HEK293 (cell line): ENCODE results near the gene THY1.

Source experiments
- CTCF ChIA-PET: fragments of 350-600 bp; formaldehyde crosslinking; extraction: SDS; loops from one replicate; lab custom pipeline; 2021; ENCODE audit warnings: antibody characterized with exemption; lab: Yijun Ruan, JAX
- POLR2A ChIA-PET: fragments of 300-600 bp; formaldehyde crosslinking; extraction: SDS; loops from one replicate; lab custom pipeline; 2020; ENCODE audit warnings: antibody characterized with exemption, inconsistent platforms; lab: Yijun Ruan, JAX
- H3K27ac ChIP-seq: fragments of 200-500 bp; sonication (Bioruptor generic); 2 replicates; pipeline ENCODE4 v1.5.1; 2014; ENCODE audit warnings: low read depth, low read length, control low read depth, inconsistent platforms; ENCODE audit errors: extremely low read depth
- H3K36me3 ChIP-seq, 2 experiments: fragments of 200-500 bp in 1 of 2; sonication (Bioruptor generic) in 1 of 2; 1 replicate in 1 of 2; 2 replicates in 1 of 2; pipeline ENCODE4 v1.5.1; 2014 to 2017; ENCODE audit warnings: inconsistent platforms in 2 of 2, low read length in 2 of 2; ENCODE audit not compliant: control insufficient read depth in 2 of 2, insufficient read depth in 1 of 2
- H3K4me1 ChIP-seq: fragments of 200-500 bp; sonication (Bioruptor generic); 2 replicates; pipeline ENCODE4 v1.5.1; 2014; ENCODE audit warnings: mild to moderate bottlenecking, low read length, inconsistent platforms; ENCODE audit not compliant: control insufficient read depth, insufficient read depth
- H3K4me3 ChIP-seq: 2 replicates; pipeline ENCODE4 v1.5.1; 2011; ENCODE audit warnings: low read depth, mild to moderate bottlenecking, control low read depth, low read length, moderate library complexity
- H3K9me3 ChIP-seq: fragments of 200-500 bp; sonication (Bioruptor generic); 2 replicates; pipeline ENCODE4 v1.5.1; 2014; ENCODE audit warnings: low read depth, low read length, inconsistent platforms; ENCODE audit not compliant: control insufficient read depth, insufficient read depth
- EGR2 ChIP-seq: fragments of 450-650 bp; formaldehyde crosslinking; IDR thresholded peaks from 2 replicates; pipeline ENCODE4 v1.5.1; 2016; ENCODE audit warnings: low read depth, missing biosample characterization, missing genetic modification characterization
- MEIS1 ChIP-seq: sonication (generic); formaldehyde crosslinking; IDR thresholded peaks from 2 replicates; pipeline ENCODE4 v1.8.1; 2022; ENCODE audit warnings: missing genetic modification reagents, mild to moderate bottlenecking, borderline replicate concordance
- SETDB1 ChIP-seq: IDR thresholded peaks from one replicate; pipeline ENCODE4 v1.6.1; 2017; ENCODE audit warnings: mild to moderate bottlenecking, low read length, moderate library complexity, mixed read lengths; ENCODE audit not compliant: insufficient read length
- TRIM28 ChIP-seq: IDR thresholded peaks from 2 replicates; pipeline ENCODE4 v1.6.1; 2011; ENCODE audit warnings: low read length, control low read depth, borderline replicate concordance
- ZBTB11 ChIP-seq: fragments of 450-650 bp; formaldehyde crosslinking; conservative IDR thresholded peaks from 2 replicates; pipeline ENCODE4 v1.5.1; 2016; ENCODE audit warnings: low read depth, missing biosample characterization, missing genetic modification characterization
- ZFP41 ChIP-seq: fragments of 450-650 bp; formaldehyde crosslinking; IDR thresholded peaks from 2 replicates; pipeline ENCODE4 v1.5.1; 2016; ENCODE audit warnings: missing biosample characterization, missing genetic modification characterization, borderline replicate concordance
- ZNF133 ChIP-seq: fragments of 450-650 bp; formaldehyde crosslinking; IDR thresholded peaks from 2 replicates; pipeline ENCODE4 v1.5.1; 2016; ENCODE audit warnings: missing biosample characterization, missing genetic modification characterization
- ZNF138 ChIP-seq: fragments of 450-650 bp; formaldehyde crosslinking; IDR thresholded peaks from 2 replicates; pipeline ENCODE4 v1.5.1; 2016; ENCODE audit warnings: missing biosample characterization, missing genetic modification characterization, borderline replicate concordance
- ZNF26 ChIP-seq: fragments of 450-650 bp; formaldehyde crosslinking; IDR thresholded peaks from 2 replicates; pipeline ENCODE4 v1.5.1; 2016; ENCODE audit warnings: missing biosample characterization, missing genetic modification characterization
- ZNF274 ChIP-seq, 2 experiments: fragments of 200-500 bp in 1 of 2; fragments of 450-650 bp in 1 of 2; sonication (Bioruptor generic) in 1 of 2; formaldehyde crosslinking in 1 of 2; IDR thresholded peaks; 2 replicates each; pipeline versions ENCODE4 v1.5.1 to v1.6.1; 2014 to 2016; ENCODE audit warnings: borderline replicate concordance in 1 of 2, inconsistent platforms in 1 of 2, low read length in 1 of 2, missing biosample characterization in 1 of 2, missing genetic modification characterization in 1 of 2
- ZNF324 ChIP-seq: fragments of 450-650 bp; formaldehyde crosslinking; IDR thresholded peaks from 2 replicates; pipeline ENCODE4 v1.5.1; 2016; ENCODE audit warnings: missing biosample characterization, missing genetic modification characterization
- ZNF366 ChIP-seq: fragments of 450-650 bp; formaldehyde crosslinking; conservative IDR thresholded peaks from 2 replicates; pipeline ENCODE4 v1.5.1; 2016; ENCODE audit warnings: missing biosample characterization, missing genetic modification characterization
- ZNF423 ChIP-seq: fragments of 450-650 bp; formaldehyde crosslinking; IDR thresholded peaks from 2 replicates; pipeline ENCODE4 v1.5.1; 2016; ENCODE audit warnings: missing biosample characterization, missing genetic modification characterization
- ZNF449 ChIP-seq: fragments of 450-650 bp; formaldehyde crosslinking; IDR thresholded peaks from 2 replicates; pipeline ENCODE4 v1.5.1; 2017; ENCODE audit warnings: missing biosample characterization, mild to moderate bottlenecking, missing genetic modification characterization, moderate library complexity
- ZNF596 ChIP-seq: fragments of 450-650 bp; IDR thresholded peaks from 2 replicates; pipeline ENCODE4 v1.5.0; 2018; ENCODE audit warnings: missing biosample characterization, mild to moderate bottlenecking, missing genetic modification characterization, moderate library complexity
- ZNF629 ChIP-seq: fragments of 450-650 bp; formaldehyde crosslinking; IDR thresholded peaks from 2 replicates; pipeline ENCODE4 v1.5.1; 2017; ENCODE audit warnings: missing biosample characterization, missing genetic modification characterization
- ZNF639 ChIP-seq: fragments of 450-650 bp; formaldehyde crosslinking; IDR thresholded peaks from 2 replicates; pipeline ENCODE4 v1.5.1; 2016; ENCODE audit warnings: missing biosample characterization, missing genetic modification characterization
- ZNF692 ChIP-seq: fragments of 450-650 bp; formaldehyde crosslinking; IDR thresholded peaks from 2 replicates; pipeline ENCODE4 v1.5.1; 2016; ENCODE audit warnings: missing biosample characterization, missing genetic modification characterization
- ZNF792 ChIP-seq: fragments of 450-650 bp; formaldehyde crosslinking; IDR thresholded peaks from 2 replicates; pipeline ENCODE4 v1.5.1; 2016; ENCODE audit warnings: missing biosample characterization, missing genetic modification characterization
- ZNF830 ChIP-seq: fragments of 450-650 bp; IDR thresholded peaks from 2 replicates; pipeline ENCODE4 v1.5.0; 2018; ENCODE audit warnings: missing biosample characterization, missing genetic modification characterization, low read depth, mild to moderate bottlenecking, moderate library complexity
- ZSCAN16 ChIP-seq: fragments of 450-650 bp; formaldehyde crosslinking; IDR thresholded peaks from 2 replicates; pipeline ENCODE4 v1.5.1; 2016; ENCODE audit warnings: missing biosample characterization, missing genetic modification characterization
- ZSCAN30 ChIP-seq: fragments of 450-650 bp; IDR thresholded peaks from 2 replicates; pipeline ENCODE4 v1.5.1; 2018; ENCODE audit warnings: missing biosample characterization, mild to moderate bottlenecking, missing genetic modification characterization, moderate library complexity

THY1 gene

GRCh38 chr11:119422809-119423508, at the start of gene THY1:
THY1 (minus strand) TSS chr11:119423172; CDS start chr11:119420905, 2,267 bp downstream.
- Histone ChIP-seq H3K36me3 (no peaks in the 10 kb centered on the region), H3K9me3 (no peaks in the 10 kb centered on the region), H3K4me1 (no peaks in the 10 kb centered on the region), H3K4me3 (peak within 1 kb of the TSS; percentile 9), H3K27ac (no peak within 1 kb of the TSS)
- TF ChIP-seq ZNF324 (tag by site-specific recombination) (no peak), ZNF639 (tag by site-specific recombination) (no peak), MEIS1 (CRISPR knock-in tag) (no peak), ZNF792 (tag by site-specific recombination) (no peak), ZNF692 (no peak), ZSCAN16 (tag by site-specific recombination) (no peak), ZNF274 (IDR thresholded peaks at IDR 0.05; ENCODE audit: low read length) (no peak), ZNF274 (tag by site-specific recombination; IDR thresholded peaks at IDR 0.05; ENCODE audit: borderline replicate concordance) (no peak), ZBTB11 (tag by site-specific recombination) (no peak), ZSCAN30 (tag by site-specific recombination) (no peak)
- ChIA-PET CTCF (interaction anchor here (0.9 kb wide), 1 partner anchor 49 kb away, joined by 3 read pairs; no protein-coding TSS in a partner anchor), POLR2A (no interaction called here)

- Histone ChIP-seq H3K4me3 (no peak overlapping the region), H3K36me3 (no peaks in the 10 kb centered on the region), H3K9me3 (no peaks in the 10 kb centered on the region), H3K4me1 (no peaks in the 10 kb centered on the region), H3K27ac (no peak overlapping the region)
- POLR2A ChIA-PET = no interaction called here
- CTCF ChIA-PET = interaction anchor here (0.6 kb wide), 1 partner anchor 274 kb away, joined by 3 read pairs; no protein-coding TSS in a partner anchor
- TF ChIP-seq ZFP41 (tag by site-specific recombination) = no peak
- TF ChIP-seq TRIM28 = no peak
- TF ChIP-seq ZNF366 (tag by site-specific recombination) = no peak
- TF ChIP-seq SETDB1 = no peak
- no peak for TF ChIP-seq ZNF138 (tag by site-specific recombination)
- TF ChIP-seq ZNF423 (tag by site-specific recombination) = no peak
- no peak for TF ChIP-seq ZNF830 (tag by site-specific recombination)
- no peak for TF ChIP-seq ZNF26 (tag by site-specific recombination)
- no peak for TF ChIP-seq EGR2
- no peak for TF ChIP-seq ZNF629 (tag by site-specific recombination)
- no peak for TF ChIP-seq ZNF596 (tag by site-specific recombination)
- no peak for TF ChIP-seq ZNF792 (tag by site-specific recombination)
- TF ChIP-seq ZNF449 (tag by site-specific recombination) = no peak
- TF ChIP-seq ZNF133 (tag by site-specific recombination) = no peak
Observed at GRCh38 chr11:119472186-119472855, 49.3 kb upstream of the THY1 start.
